HepG2 (cell line): ENCODE results near the gene TMEM253. TPM values are rescaled to one million over a fixed set of nuclear protein-coding genes. Genes with fewer than 3 reads are reported as not detected.

ENCODE experiments used
- ATAC-seq: fragments of 200-7000 bp; cut with Tn5 transposase; 3 replicates; pipeline ENCODE4 v1.9.1; 2020; ENCODE audit warnings: mild to moderate bottlenecking, moderate library complexity
- BruUV-seq: library from RNA; stranded (reverse); fragments of 400-500 nt; replicated peaks from 2 replicates; lab custom pipeline; 2021; lab: Mats Ljungman, UMichigan
- CTCF ChIA-PET: fragments of 300-600 bp; formaldehyde crosslinking; extraction: SDS; loops from one replicate; lab custom pipeline; 2021; ENCODE audit warnings: low total read pairs, inconsistent platforms, low intra/inter-chr PET ratio; lab: Yijun Ruan, JAX
- POLR2A ChIA-PET: fragments of 350-600 bp; sonication (Branson Sonifier 250); formaldehyde crosslinking; loops from one replicate; lab custom pipeline; 2020; ENCODE audit warnings: antibody characterized with exemption, inconsistent platforms; lab: Yijun Ruan, JAX
- DNase-seq: peaks from one replicate; pipeline ENCODE4 v3.0.0-alpha.2; 2015; ENCODE audit warnings: low spot score
- FAIRE-seq: peaks from 3 replicates; lab custom pipeline; 2011; peaks lifted over from hg19 to GRCh38; lab: Jason Lieb, UNC
- H2AFZ ChIP-seq: one replicate; pipeline ENCODE4 v1.6.1; 2011; ENCODE audit warnings: low read length, inconsistent platforms
- H3K27ac ChIP-seq: fragments of 300-600 bp; 3 replicates; pipeline ENCODE4 v1.8.0; 2011; ENCODE audit warnings: mixed run types, mild to moderate bottlenecking, mixed read lengths, low read length, inconsistent platforms; ENCODE audit not compliant: insufficient read depth; ENCODE audit errors: extremely low read length
- H3K27me3 ChIP-seq, 2 experiments: fragments of 200-600 bp in 1 of 2; 2 replicates in 1 of 2; 3 replicates in 1 of 2; pipeline versions ENCODE4 v1.6.0 to v1.8.0; 2011; ENCODE audit warnings: low read length in 2 of 2, mild to moderate bottlenecking in 2 of 2, moderate library complexity in 2 of 2, inconsistent platforms in 1 of 2; ENCODE audit not compliant: insufficient read depth in 2 of 2, control insufficient read depth in 1 of 2
- H3K36me3 ChIP-seq, 2 experiments: fragments of 200-600 bp in 1 of 2; replicated peaks in 1 of 2; 2 replicates in 1 of 2; 3 replicates in 1 of 2; pipeline versions ENCODE4 v1.5.1 to v1.8.0; 2011; ENCODE audit warnings: low read length in 2 of 2, inconsistent platforms in 1 of 2; ENCODE audit not compliant: insufficient read depth in 2 of 2, control insufficient read depth in 1 of 2
- H3K4me1 ChIP-seq: 2 replicates; pipeline ENCODE4 v1.5.1; 2012; ENCODE audit warnings: low read length, inconsistent platforms; ENCODE audit not compliant: insufficient read depth
- H3K4me2 ChIP-seq: 2 replicates; pipeline ENCODE4 v1.6.0; 2011; ENCODE audit warnings: low read depth, low read length, inconsistent platforms
- H3K4me3 ChIP-seq, 3 experiments: fragments of 200-600 bp in 1 of 3; sonication (generic), shearing (Covaris generic) in 1 of 3; replicated peaks in 1 of 3; 2 replicates each; pipeline ENCODE4 v1.5.1; 2011 to 2016; ENCODE audit warnings: low read length in 3 of 3, inconsistent platforms in 2 of 3, low read depth in 2 of 3, mild to moderate bottlenecking in 2 of 3, control low read depth in 1 of 3, mixed read lengths in 1 of 3; ENCODE audit not compliant: insufficient read depth in 1 of 3
- H3K79me2 ChIP-seq: one replicate; pipeline ENCODE4 v1.6.1; 2011; ENCODE audit warnings: low read length, inconsistent platforms; ENCODE audit not compliant: insufficient read depth
- H3K9ac ChIP-seq: 2 replicates; pipeline ENCODE4 v1.6.0; 2011; ENCODE audit warnings: mild to moderate bottlenecking, low read depth, low read length, inconsistent platforms; ENCODE audit not compliant: insufficient read depth
- H3K9me3 ChIP-seq: 2 replicates; pipeline ENCODE4 v1.5.1; 2012; ENCODE audit warnings: mild to moderate bottlenecking, low read length
- H4K20me1 ChIP-seq: 2 replicates; pipeline ENCODE4 v1.6.0; 2011; ENCODE audit warnings: inconsistent platforms, mild to moderate bottlenecking, low read length, moderate library complexity; ENCODE audit not compliant: insufficient read depth
- BORCS8-MEF2B ChIP-seq: sonication (generic); formaldehyde crosslinking; IDR thresholded peaks from 2 replicates; pipeline ENCODE4 v1.8.0; 2022; ENCODE audit warnings: mild to moderate bottlenecking, missing genetic modification reagents
- CEBPG ChIP-seq: IDR thresholded peaks from 2 replicates; pipeline ENCODE4 v1.6.1; 2016
- CREB1 ChIP-seq, 2 experiments: fragments of 450-650 bp in 1 of 2; IDR thresholded peaks; 2 replicates each; pipeline ENCODE4 v1.6.1; 2016 to 2017; ENCODE audit warnings: control low read depth in 1 of 2, mild to moderate bottlenecking in 1 of 2, missing compliant biosample characterization in 1 of 2, missing genetic modification characterization in 1 of 2
- IRX3 ChIP-seq: sonication (generic); formaldehyde crosslinking; IDR thresholded peaks from 2 replicates; pipeline ENCODE4 v1.8.1; 2023; ENCODE audit warnings: mild to moderate bottlenecking, low read depth, missing genetic modification reagents, borderline replicate concordance
- KLF6 ChIP-seq: IDR thresholded peaks from 2 replicates; pipeline ENCODE4 v1.8.0; 2016; ENCODE audit warnings: missing biosample characterization, missing genetic modification reagents
- MIER2 ChIP-seq: IDR thresholded peaks from 2 replicates; pipeline ENCODE4 v1.6.1; 2016; ENCODE audit warnings: missing biosample characterization, missing genetic modification reagents
- PCBP1 ChIP-seq: fragments of 200-400 bp; formaldehyde crosslinking; IDR thresholded peaks from 2 replicates; pipeline ENCODE4 v1.6.1; 2017; ENCODE audit warnings: mild to moderate bottlenecking, low read depth, low read length, borderline replicate concordance
- RBFOX2 ChIP-seq: fragments of 200-400 bp; formaldehyde crosslinking; IDR thresholded peaks from 2 replicates; pipeline ENCODE4 v1.6.1; 2017; ENCODE audit warnings: low read depth, mild to moderate bottlenecking, low read length
- SP5 ChIP-seq: IDR thresholded peaks from 2 replicates; pipeline ENCODE4 v1.6.1; 2016; ENCODE audit warnings: low read depth, borderline replicate concordance
- TP53 ChIP-seq: sonication (generic); formaldehyde crosslinking; conservative IDR thresholded peaks from 2 replicates; pipeline ENCODE4 v1.4.0; 2020; ENCODE audit warnings: missing genetic modification reagents
- ZBTB20 ChIP-seq: sonication (generic); formaldehyde crosslinking; IDR thresholded peaks from 2 replicates; pipeline ENCODE4 v1.8.1; 2023; ENCODE audit warnings: missing genetic modification reagents, low read depth, mild to moderate bottlenecking, borderline replicate concordance
- ZNF205 ChIP-seq: IDR thresholded peaks from 2 replicates; pipeline ENCODE4 v1.6.1; 2018; ENCODE audit warnings: missing biosample characterization, missing genetic modification reagents
- ZNF274 ChIP-seq: sonication (generic); formaldehyde crosslinking; IDR thresholded peaks from 2 replicates; pipeline ENCODE4 v1.5.1; 2020; ENCODE audit warnings: mild to moderate bottlenecking, missing genetic modification reagents
- ZNF709 ChIP-seq: sonication (generic); formaldehyde crosslinking; IDR thresholded peaks from 2 replicates; pipeline ENCODE4 v1.5.0; 2020; ENCODE audit warnings: mild to moderate bottlenecking, missing genetic modification reagents
- ZNF839 ChIP-seq: sonication (generic); formaldehyde crosslinking; IDR thresholded peaks from 2 replicates; pipeline ENCODE4 v1.4.0; 2020; ENCODE audit warnings: missing genetic modification reagents, mild to moderate bottlenecking, borderline replicate concordance
- ZNF883 ChIP-seq: sonication (generic); formaldehyde crosslinking; IDR thresholded peaks from 2 replicates; pipeline ENCODE4 v1.5.1; 2020; ENCODE audit warnings: mild to moderate bottlenecking, missing genetic modification reagents; ENCODE audit errors: not compliant biosample characterization
- WGBS: methylation state at CpG from one replicate; pipeline ENCODE4 v1.1.6; 2017; ENCODE audit warnings: low lambda C conversion rate; 5-methylcytosine and 5-hydroxymethylcytosine counted together
- in situ Hi-C: cut with HindIII; loops from 2 replicates; pipeline ENCODE4 v1.10.0; 2017; ENCODE audit warnings: low pct_unique_long_range_greater_than_20kb; ENCODE audit not compliant: extremely low pct_ligation_motif_present
- intact Hi-C: fragments of 100-400 bp; cut with micrococcal nuclease; formaldehyde crosslinking; loops from one replicate; pipeline ENCODE4 v1.10.0; 2022; ENCODE audit not compliant: unreplicated experiment
- polyA plus RNA-seq, 8 experiments: library from polyadenylated mRNA; depleted of rRNA in 3 of 8; stranded (reverse) in 7 of 8; unstranded in 1 of 8; fragments of >200 nt; fragmentation: Illumina TruSeq in 4 of 8; extraction: Trizol in 4 of 8; gene quantifications; 2 replicates each; pipeline versions ENCODE4 v1.2.1 to v1.2.3, GENCODE V29; 2011 to 2016; ENCODE audit warnings: low read depth in 4 of 8, missing spikeins in 1 of 8, mixed read lengths in 1 of 8; ENCODE audit not compliant: insufficient read depth in 1 of 8
- total RNA-seq, 5 experiments: library from RNA; depleted of rRNA; stranded (reverse); fragments of >200 nt; fragmentation: Illumina TruSeq; extraction: Trizol; gene quantifications; 2 replicates each; pipeline ENCODE4 v1.2.3, GENCODE V29; 2016; ENCODE audit warnings: low read depth in 1 of 5
- TF ChIP-seq, protein P1 (sequence below): sonication (generic); formaldehyde crosslinking; IDR thresholded peaks from 2 replicates; pipeline ENCODE4 v1.4.0; 2020; ENCODE audit warnings: missing genetic modification reagents
- TF ChIP-seq, protein P2 (sequence below): sonication (generic); formaldehyde crosslinking; IDR thresholded peaks from 2 replicates; pipeline ENCODE4 v1.8.1; 2023; ENCODE audit warnings: mild to moderate bottlenecking, missing genetic modification reagents
- TF ChIP-seq, protein P3 (sequence below): sonication (generic); formaldehyde crosslinking; IDR thresholded peaks from 2 replicates; pipeline ENCODE4 v1.5.0; 2020; ENCODE audit warnings: missing genetic modification reagents

TMEM253 gene
- total and polyA plus RNA-seq, 2 of the 13 experiments (the other 11 are each of a cell fraction or from before 2014, with no cell fraction given): 0.29 to 0.45 TPM

DNA sequence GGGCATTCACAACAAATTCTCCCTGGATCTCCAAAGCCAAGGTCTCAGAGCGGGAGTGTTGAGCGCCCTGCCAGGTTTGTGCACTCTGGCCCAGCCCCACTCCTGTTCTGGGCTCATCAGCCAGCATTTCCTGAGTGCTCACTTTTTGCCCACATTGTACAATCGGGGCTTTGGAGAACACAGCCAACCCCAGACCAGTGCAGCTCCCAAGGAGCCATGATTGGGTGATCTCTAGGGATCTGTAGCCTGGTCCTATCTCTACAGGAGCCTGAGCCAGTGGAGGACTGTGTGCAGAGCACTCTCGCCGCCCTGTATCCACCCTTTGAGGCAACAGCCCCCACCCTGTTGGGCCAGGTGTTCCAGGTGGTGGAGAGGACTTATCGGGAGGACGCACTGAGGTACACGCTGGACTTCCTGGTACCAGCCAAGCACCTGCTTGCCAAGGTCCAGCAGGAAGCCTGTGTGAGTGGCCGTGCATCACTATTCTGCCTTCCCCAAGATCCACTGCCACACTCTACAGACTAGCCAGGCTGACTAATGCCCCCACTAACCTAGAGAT lies 28.0 kb upstream of the TMEM253 start (continued):
- TF ChIP-seq, protein P1, sequence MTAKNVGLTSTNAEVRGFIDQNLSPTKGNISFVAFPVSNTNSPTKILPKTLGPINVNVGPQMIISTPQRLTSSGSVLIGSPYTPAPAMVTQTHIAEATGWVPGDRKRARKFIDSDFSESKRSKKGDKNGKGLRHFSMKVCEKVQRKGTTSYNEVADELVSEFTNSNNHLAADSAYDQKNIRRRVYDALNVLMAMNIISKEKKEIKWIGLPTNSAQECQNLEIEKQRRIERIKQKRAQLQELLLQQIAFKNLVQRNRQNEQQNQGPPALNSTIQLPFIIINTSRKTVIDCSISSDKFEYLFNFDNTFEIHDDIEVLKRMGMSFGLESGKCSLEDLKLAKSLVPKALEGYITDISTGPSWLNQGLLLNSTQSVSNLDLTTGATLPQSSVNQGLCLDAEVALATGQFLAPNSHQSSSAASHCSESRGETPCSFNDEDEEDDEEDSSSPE (CRISPR knock-in tag): no peak
- no peak for TF ChIP-seq CREB1 (IDR thresholded peaks at IDR 0.05)
- TF ChIP-seq CREB1 (CRISPR knock-in tag; IDR thresholded peaks at IDR 0.05): no peak
- 0 out of 2 replicates have a peak, but pooled peaks have one; percentile 34 for TF ChIP-seq ZNF274 (CRISPR knock-in tag)
- TF ChIP-seq SP5 (CRISPR knock-in tag): no peak
- TF ChIP-seq IRX3 (CRISPR knock-in tag): no peak
- peak; percentile 28 for TF ChIP-seq ZNF883
- TF ChIP-seq, all 625 proteins: peak for 15

DNA sequence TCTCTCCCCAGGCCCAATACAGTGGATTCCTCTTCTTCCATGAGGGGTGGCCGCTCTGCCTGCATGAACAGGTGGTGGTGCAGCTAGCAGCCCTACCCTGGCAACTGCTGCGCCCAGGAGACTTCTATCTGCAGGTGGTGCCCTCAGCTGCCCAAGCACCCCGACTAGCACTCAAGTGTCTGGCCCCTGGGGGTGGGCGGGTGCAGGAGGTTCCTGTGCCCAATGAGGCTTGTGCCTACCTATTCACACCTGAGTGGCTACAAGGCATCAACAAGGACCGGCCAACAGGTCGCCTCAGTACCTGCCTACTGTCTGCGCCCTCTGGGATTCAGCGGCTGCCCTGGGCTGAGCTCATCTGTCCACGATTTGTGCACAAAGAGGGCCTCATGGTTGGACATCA lies 26.9 kb upstream of the TMEM253 start:
- Histone ChIP-seq H3K79me2 (peaks cover 6% of the 10 kb centered on the region), H4K20me1 (no peaks in the 10 kb centered on the region), H3K27me3 (peaks cover 0 to 7% of the 10 kb centered on the region in 2 experiments; a peak in 1 of 5 replicates), H3K9ac (no peak overlapping the region), H3K9me3 (no peaks in the 10 kb centered on the region), H3K27ac (no peak overlapping the region), H2AFZ (no peak overlapping the region), H3K4me1 (peaks cover 29% of the 10 kb centered on the region), H3K4me2 (no peak overlapping the region), H3K4me3 (no peak overlapping the region), H3K36me3 (peaks cover 27 to 46% of the 10 kb centered on the region in 2 experiments)
- FAIRE-seq: no peak
- ChIA-PET POLR2A (interaction anchor here (0.9 to 4.3 kb wide), 7 partner anchors 10 to 59 kb away, joined by 3 to 84 read pairs (median 4); partner anchors contain the start of gene ZNF219), CTCF (no interaction called here)
- peak; percentile 5; the same call in 1 of the 2 replicates for TF ChIP-seq RBFOX2
- TF ChIP-seq ZNF205: no peak
- TF ChIP-seq PCBP1: no peak
- TF ChIP-seq IRX3 (CRISPR knock-in tag): no peak
- 0 out of 2 replicates have a peak, but pooled peaks have one; percentile 48 for TF ChIP-seq BORCS8-MEF2B (CRISPR knock-in tag)
- TF ChIP-seq KLF6 (CRISPR knock-in tag): no peak
- 0 out of 2 replicates have a peak, but pooled peaks have one; percentile 48 for TF ChIP-seq ZNF839 (CRISPR knock-in tag)
- TF ChIP-seq ZNF709 (CRISPR knock-in tag): no peak
- TF ChIP-seq, protein P2, sequence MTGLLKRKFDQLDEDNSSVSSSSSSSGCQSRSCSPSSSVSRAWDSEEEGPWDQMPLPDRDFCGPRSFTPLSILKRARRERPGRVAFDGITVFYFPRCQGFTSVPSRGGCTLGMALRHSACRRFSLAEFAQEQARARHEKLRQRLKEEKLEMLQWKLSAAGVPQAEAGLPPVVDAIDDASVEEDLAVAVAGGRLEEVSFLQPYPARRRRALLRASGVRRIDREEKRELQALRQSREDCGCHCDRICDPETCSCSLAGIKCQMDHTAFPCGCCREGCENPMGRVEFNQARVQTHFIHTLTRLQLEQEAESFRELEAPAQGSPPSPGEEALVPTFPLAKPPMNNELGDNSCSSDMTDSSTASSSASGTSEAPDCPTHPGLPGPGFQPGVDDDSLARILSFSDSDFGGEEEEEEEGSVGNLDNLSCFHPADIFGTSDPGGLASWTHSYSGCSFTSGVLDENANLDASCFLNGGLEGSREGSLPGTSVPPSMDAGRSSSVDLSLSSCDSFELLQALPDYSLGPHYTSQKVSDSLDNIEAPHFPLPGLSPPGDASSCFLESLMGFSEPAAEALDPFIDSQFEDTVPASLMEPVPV: 0 out of 2 replicates have a peak, but pooled peaks have one; percentile 38
- no peak for TF ChIP-seq TP53
- no peak for TF ChIP-seq MIER2
- TF ChIP-seq ZBTB20 (CRISPR knock-in tag): no peak
- TF ChIP-seq CEBPG (CRISPR knock-in tag): no peak
- TF ChIP-seq, protein P3, sequence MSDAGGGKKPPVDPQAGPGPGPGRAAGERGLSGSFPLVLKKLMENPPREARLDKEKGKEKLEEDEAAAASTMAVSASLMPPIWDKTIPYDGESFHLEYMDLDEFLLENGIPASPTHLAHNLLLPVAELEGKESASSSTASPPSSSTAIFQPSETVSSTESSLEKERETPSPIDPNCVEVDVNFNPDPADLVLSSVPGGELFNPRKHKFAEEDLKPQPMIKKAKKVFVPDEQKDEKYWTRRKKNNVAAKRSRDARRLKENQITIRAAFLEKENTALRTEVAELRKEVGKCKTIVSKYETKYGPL (CRISPR knock-in tag): no peak
- ATAC-seq: no peak
- DNase-seq: no peak
- intact Hi-C loops: no loop called here
- WGBS: 80% methylated on average over 4 of the region's 9 CpGs
- in situ Hi-C loops: no loop called here
- no TSS peak for BruUV-seq
